Smooth muscle cell (in vitro differentiated cells): ENCODE measurements around the gene IL20RB. TPM values are rescaled to one million over a fixed set of nuclear protein-coding genes. Genes with fewer than 3 reads are reported as not detected.

ENCODE experiments used
- DNase-seq: peaks from one replicate; lab custom pipeline; 2025; ENCODE audit not compliant: unreplicated experiment; lab: John Stamatoyannopoulos, UW
- H2AFZ ChIP-seq: fragments of 200-600 bp; sonication (generic); 2 replicates; pipeline ENCODE4 v1.6.0; 2016; ENCODE audit warnings: antibody characterized with exemption, low read depth, mild to moderate bottlenecking
- H3F3A ChIP-seq: fragments of 200-600 bp; sonication (generic); 2 replicates; pipeline ENCODE4 v1.6.0; 2017; ENCODE audit warnings: antibody characterized with exemption, low read depth
- H3K27ac ChIP-seq: fragments of 200-600 bp; sonication (generic); 2 replicates; pipeline ENCODE4 v1.5.1; 2016; ENCODE audit warnings: low read depth, mild to moderate bottlenecking
- H3K27me3 ChIP-seq: fragments of 200-600 bp; sonication (generic); 2 replicates; pipeline ENCODE4 v1.6.1; 2016; ENCODE audit warnings: low read depth, mild to moderate bottlenecking
- H3K36me3 ChIP-seq: fragments of 200-600 bp; sonication (generic); 2 replicates; pipeline ENCODE4 v1.5.1; 2016; ENCODE audit warnings: low read depth
- H3K4me1 ChIP-seq: fragments of 200-600 bp; sonication (generic); 2 replicates; pipeline ENCODE4 v1.5.1; 2016; ENCODE audit warnings: low read depth
- H3K4me2 ChIP-seq: fragments of 200-600 bp; sonication (generic); 2 replicates; pipeline ENCODE4 v1.6.0; 2016; ENCODE audit warnings: mild to moderate bottlenecking
- H3K4me3 ChIP-seq: fragments of 200-600 bp; sonication (generic); 2 replicates; pipeline ENCODE4 v1.5.1; 2016; ENCODE audit warnings: mild to moderate bottlenecking
- H3K79me2 ChIP-seq: fragments of 200-600 bp; sonication (generic); 2 replicates; pipeline ENCODE4 v1.6.0; 2016; ENCODE audit warnings: low read depth, mild to moderate bottlenecking
- H3K9ac ChIP-seq: fragments of 200-600 bp; sonication (generic); 2 replicates; pipeline ENCODE4 v1.6.0; 2016; ENCODE audit warnings: low read depth
- H3K9me3 ChIP-seq: fragments of 200-600 bp; sonication (generic); replicated peaks from 2 replicates; pipeline ENCODE4 v1.5.1; 2016; ENCODE audit warnings: low read depth
- H4K20me1 ChIP-seq: fragments of 200-600 bp; sonication (generic); 2 replicates; pipeline ENCODE4 v1.6.0; 2016; ENCODE audit warnings: low read depth
- CTCF ChIP-seq: fragments of 200-600 bp; sonication (generic); IDR thresholded peaks from 2 replicates; pipeline ENCODE4 v1.5.1; 2017; ENCODE audit warnings: borderline replicate concordance, mild to moderate bottlenecking, antibody characterized with exemption; ENCODE audit not compliant: insufficient read depth, poor library complexity, severe bottlenecking
- WGBS: methylation state at CpG from one replicate; pipeline ENCODE4 v1.1.7; 2016; ENCODE audit warnings: low lambda C conversion rate; 5-methylcytosine and 5-hydroxymethylcytosine counted together
- polyA plus RNA-seq: library from polyadenylated mRNA; unstranded; fragments of >200 nt; fragmentation: Nextera tagmentation; extraction: Ambion mirVana; gene quantifications from 2 replicates; pipeline ENCODE4 v1.2.1, GENCODE V29; 2016
- total RNA-seq: library from RNA; depleted of rRNA; stranded (reverse); fragments of >200 nt; gene quantifications from 2 replicates; pipeline ENCODE4 v1.2.3, GENCODE V29; 2014

Gene IL20RB
- total and polyA plus RNA-seq, 2 experiments from 2014 or later, result 1.7 TPM

- Histone ChIP-seq H4K20me1 (no peaks in the 10 kb centered on the region), H3K27ac (no peak overlapping the region), H3K4me1 (no peaks in the 10 kb centered on the region), H3K27me3 (no peaks in the 10 kb centered on the region), H3K36me3 (no peaks in the 10 kb centered on the region), H3K4me2 (no peak overlapping the region), H3K9me3 (no peaks in the 10 kb centered on the region), H3K79me2 (no peaks in the 10 kb centered on the region), H2AFZ (no peak overlapping the region), H3K9ac (no peak overlapping the region), H3F3A (no peaks in the 10 kb centered on the region), H3K4me3 (no peak overlapping the region)
- 93% methylated on average over 2 of the region's 2 CpGs for WGBS
- TF ChIP-seq CTCF, result no peak
- DNase-seq, result no peak
Observed at GRCh38 chr3:137020888-137021287, 63.1 kb downstream of the IL20RB start.

- H2AFZ ChIP-seq, result no peak overlapping the region
- DNase-seq, result no peak
- H3K27me3 ChIP-seq, result no peaks in the 10 kb centered on the region
- no peaks in the 10 kb centered on the region for H4K20me1 ChIP-seq
- no peaks in the 10 kb centered on the region for H3K4me1 ChIP-seq
- 94% methylated on average over 5 of the region's 5 CpGs for WGBS
- no peak overlapping the region for H3K4me2 ChIP-seq
- no peak overlapping the region for H3K9ac ChIP-seq
- no peaks in the 10 kb centered on the region for H3K36me3 ChIP-seq
- H3F3A ChIP-seq, result no peaks in the 10 kb centered on the region
- H3K4me3 ChIP-seq, result no peak overlapping the region
- TF ChIP-seq CTCF, result no peak
- H3K79me2 ChIP-seq, result no peaks in the 10 kb centered on the region
- no peaks in the 10 kb centered on the region for H3K9me3 ChIP-seq
- no peak overlapping the region for H3K27ac ChIP-seq
Observed at GRCh38 chr3:137024348-137024747, 66.6 kb downstream of the IL20RB start.

GRCh38 chr3:137026701-137027100 lies 68.9 kb downstream of the IL20RB start:
- Histone ChIP-seq H3K4me2 (no peak overlapping the region), H2AFZ (no peak overlapping the region), H3K27ac (no peak overlapping the region), H3K9ac (no peak overlapping the region), H3K27me3 (peaks cover 6% of the 10 kb centered on the region), H3F3A (no peaks in the 10 kb centered on the region), H3K36me3 (no peaks in the 10 kb centered on the region), H3K79me2 (no peaks in the 10 kb centered on the region), H4K20me1 (no peaks in the 10 kb centered on the region), H3K4me1 (no peaks in the 10 kb centered on the region), H3K9me3 (no peaks in the 10 kb centered on the region), H3K4me3 (no peak overlapping the region)
- DNase-seq, result no peak
- 96% methylated on average over 3 of the region's 3 CpGs for WGBS
- no peak for TF ChIP-seq CTCF

- peak overlapping the region; percentile 56 for H3K4me3 ChIP-seq
- no peak overlapping the region for H3K9ac ChIP-seq
- 3% methylated on average over 31 of the region's 31 CpGs for WGBS
- DNase-seq, result peak; percentile 81
- no peaks in the 10 kb centered on the region for H3K79me2 ChIP-seq
- peaks cover 4% of the 10 kb centered on the region for H3K4me1 ChIP-seq
- no peaks in the 10 kb centered on the region for H4K20me1 ChIP-seq
- H3K27ac ChIP-seq, result no peak overlapping the region
- peak; percentile 95 for TF ChIP-seq CTCF
- H3K36me3 ChIP-seq, result no peaks in the 10 kb centered on the region
- H3F3A ChIP-seq, result no peaks in the 10 kb centered on the region
- H3K9me3 ChIP-seq, result no peaks in the 10 kb centered on the region
- H3K27me3 ChIP-seq, result peaks cover 12% of the 10 kb centered on the region
- H3K4me2 ChIP-seq, result peak overlapping the region; percentile 98
- peak overlapping the region; percentile 91 for H2AFZ ChIP-seq
Observed at GRCh38 chr3:137032465-137033120, 74.8 kb downstream of the IL20RB start.
